Right renal cortex interstitium (tissue), 3 donors: ENCODE results near the gene ARL2BP. TPM values are rescaled to one million over a fixed set of nuclear protein-coding genes. Genes with fewer than 3 reads are reported as not detected.
"Not testable (repeated sequence)": the region's sequence is repeated elsewhere in the genome, so short reads cannot be mapped to it uniquely, and the experiment has no call there.

ENCODE experiments used
- DNase-seq, 3 donors: peaks; one replicate each; pipeline ENCODE4 v3.0.0-alpha.2; 2013; ENCODE audit warnings: low read depth in 3 of 3, low spot score in 2 of 3
- polyA plus RNA-seq, 3 donors: library from polyadenylated mRNA; unstranded; fragments of 120-200 nt; gene quantifications; one replicate each; pipeline ENCODE4 v1.2.1, GENCODE V29; 2013; ENCODE audit not compliant: insufficient read length in 3 of 3

The ARL2BP gene
- polyA plus RNA-seq, 3 donors = 76.7 to 82.2 (median 78.3) TPM

DNA sequence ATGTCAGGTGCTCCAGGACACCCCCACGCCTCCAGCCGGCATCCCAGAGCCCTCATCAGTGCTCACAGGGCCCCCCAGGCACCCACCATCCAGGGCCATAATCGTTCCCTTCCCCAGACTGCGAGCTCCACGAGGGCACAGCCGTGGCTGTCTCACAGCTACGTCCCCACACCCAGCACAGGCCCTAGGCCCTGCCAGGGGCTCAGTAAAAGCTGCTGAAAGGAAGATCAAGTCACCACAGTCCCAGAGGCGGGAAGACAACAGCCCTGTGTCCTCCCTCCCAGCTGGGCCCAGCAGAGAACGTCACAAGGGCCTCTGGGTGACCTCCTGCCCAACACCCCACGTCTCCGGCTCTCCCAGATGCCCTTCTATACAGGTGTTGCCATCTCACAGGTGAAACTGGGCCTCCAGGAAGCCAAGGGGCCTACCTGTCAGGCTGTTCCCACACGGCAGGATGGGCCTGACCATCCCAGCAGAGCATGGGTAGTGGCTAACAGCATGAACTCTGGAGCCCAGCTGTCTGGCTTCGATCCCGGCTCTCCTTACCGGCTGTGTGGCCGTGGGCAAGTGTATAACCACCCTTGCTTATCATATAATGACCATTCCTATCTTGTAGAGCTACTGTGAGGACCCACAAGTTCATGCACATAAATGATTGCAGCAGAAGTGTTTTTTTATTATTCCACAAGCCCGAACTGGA lies 17.9 kb downstream of the ARL2BP start:
- no peak for DNase-seq

DNA sequence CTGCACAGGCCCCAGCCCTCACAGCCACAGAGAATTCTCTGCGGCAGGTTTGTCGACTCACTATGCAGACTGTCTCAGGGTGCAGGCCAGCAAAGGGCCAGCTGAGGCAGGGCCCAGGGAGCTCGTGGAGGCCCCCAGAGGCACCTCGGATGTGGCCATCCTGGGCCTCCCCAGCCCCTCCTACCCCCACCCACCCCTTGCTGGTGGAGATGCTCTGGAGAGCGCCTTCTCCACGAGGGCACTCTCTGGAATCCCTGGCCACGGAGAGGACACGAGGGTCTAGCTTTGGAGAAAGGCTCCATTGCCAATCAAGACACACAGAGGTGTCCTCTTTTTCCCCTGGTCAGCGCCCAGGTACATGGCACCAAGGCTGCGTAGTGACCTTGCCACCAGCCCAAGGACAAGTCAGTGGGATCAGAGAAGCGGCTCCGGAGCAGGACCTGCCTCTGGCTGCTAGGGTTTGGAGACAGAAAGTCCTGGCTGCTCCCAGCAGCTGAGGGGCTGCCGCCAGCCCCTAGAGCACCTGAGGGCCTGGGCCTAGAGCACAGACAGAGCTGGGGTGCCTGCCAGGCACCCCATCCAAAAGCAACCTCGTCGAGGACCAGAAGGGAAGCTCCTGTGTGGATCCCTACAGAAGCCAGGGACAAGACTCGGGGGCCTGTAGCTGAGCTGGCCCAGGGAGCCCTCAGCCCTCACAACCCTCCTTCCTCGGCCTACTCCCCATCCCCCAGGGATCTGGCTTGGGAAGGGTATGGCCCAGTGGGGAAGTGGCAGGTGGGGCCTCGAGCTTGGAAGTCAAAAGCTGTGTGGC lies 18.7 kb downstream of the ARL2BP start:
- DNase-seq = no peak

DNA sequence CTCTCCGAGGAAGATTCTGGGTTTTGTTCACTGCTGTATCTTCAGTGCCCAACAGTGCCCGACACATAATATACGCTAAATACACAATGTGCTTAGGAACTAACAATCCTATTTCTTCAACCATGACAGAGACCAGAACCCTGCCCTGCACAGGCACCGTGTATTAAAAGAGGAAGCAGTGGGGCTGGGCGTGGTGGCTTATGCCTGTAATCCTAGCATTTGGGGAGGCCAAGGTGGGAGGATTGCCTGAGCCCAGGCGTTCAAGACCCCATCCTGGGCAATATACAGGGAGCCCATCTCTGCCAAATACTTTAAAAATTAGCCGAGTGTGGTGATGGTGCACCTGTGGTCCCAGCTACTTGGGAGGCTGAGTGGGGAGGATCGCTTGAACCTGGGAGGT lies 19.3 kb downstream of the ARL2BP start:
- DNase-seq = no peak

DNA sequence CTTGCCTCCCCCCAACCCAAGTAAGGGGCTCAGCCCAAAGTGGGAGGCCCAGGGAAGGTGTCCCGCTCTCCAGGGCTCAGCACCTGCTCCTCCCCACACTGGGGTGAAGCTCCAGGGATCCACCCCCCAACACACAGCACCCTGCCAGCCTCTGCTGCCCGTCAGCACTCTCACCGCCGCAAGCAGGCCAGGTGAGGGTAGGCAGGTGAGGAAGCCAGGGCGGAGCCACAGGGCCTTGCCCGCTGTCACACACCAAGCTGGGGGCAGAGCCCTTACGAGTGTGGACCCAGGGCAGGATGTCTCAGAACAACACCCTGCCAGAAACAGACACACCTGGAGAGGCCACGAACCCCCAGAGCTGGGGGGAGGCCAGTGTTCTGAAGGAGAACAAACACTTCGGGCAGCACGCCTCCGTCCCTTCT lies 19.9 kb downstream of the ARL2BP start:
- DNase-seq = no peak

DNA sequence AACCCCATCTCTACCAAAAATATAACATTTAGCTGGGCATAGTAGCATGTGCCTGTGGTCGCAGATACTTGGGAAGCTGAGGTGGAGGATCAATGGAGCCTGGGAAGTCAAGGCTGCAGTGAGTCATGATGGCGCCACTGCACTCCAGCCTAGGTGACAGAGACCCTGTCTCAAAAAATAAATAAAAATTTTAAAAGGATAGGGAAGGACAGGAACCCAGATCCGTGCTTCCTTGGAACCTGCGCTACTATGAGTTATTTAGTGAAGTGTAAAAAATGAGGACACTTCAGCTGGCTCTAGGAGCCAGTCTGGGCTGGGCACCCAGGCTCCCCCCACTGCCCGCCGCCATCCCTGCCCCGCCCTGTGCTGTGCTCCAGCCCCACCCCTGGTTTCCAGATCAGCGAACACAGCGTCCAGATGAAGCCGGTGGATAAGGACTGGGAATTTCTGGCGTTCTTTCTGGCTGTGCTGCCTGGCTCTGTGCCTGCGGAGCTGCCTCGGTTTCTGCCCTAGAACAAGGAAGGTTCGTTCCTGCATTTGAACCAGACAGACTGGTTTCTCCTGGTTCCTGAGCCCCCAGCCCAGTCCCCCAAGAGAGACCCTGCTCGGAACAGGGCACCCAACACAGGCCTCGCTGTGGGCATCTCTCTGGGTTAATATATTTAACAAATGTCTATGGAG lies 20.9 kb downstream of the ARL2BP start:
- peak in 1 of 3 donors; percentile 51 for DNase-seq

DNA sequence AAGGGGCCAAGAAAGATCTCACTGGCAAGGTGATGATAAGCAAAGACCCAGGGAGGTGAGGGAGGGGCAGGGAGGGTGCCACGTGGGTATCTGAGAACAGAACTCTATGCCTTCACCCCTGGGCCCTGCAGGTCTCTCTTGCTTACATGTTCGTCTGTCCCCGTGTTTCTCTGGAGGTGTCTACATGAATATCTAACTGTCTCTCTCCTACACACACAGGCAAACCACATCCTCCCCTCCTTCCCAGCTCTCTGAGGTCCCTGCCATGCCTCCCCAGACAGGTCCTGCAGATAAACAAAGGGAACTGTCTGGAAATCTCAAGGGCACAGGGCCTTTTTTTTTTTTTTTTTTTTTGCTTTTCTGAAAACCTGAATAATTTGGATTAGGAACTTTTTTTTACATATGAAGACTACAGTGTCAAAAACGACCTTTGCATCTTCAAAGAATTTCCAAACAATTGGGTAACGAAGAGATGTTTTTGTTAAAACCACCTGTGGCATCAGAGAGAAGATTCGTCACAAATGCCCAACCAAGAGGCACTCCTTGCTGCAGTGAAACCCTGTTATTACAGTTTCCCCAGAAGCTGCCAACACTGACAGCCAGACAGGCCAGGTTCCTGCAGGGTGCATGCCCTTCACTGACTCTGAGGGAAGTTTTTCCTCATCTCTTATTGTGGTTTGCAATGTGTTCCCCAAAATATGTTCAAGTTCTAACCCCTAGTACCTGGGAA lies 21.6 kb downstream of the ARL2BP start:
- DNase-seq = no peak

DNA sequence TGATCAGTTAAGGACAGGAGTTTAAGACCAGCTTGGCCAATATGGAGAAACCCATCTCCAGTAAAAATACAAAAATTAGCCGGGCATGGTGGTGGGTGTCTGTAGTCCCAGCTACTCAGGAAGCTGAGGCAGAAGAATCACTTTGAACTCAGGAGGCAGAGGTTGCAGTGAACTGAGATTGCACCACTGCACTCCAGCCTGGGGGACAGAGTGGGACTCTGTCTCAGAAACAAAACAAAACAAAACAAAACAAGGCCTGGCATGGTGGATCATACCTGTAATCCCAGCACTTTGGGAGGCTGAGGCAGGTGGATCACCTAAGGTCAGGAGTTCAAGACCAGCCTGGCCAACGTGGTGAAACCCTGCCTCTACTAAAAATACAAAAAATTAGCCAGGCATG lies 22.3 kb downstream of the ARL2BP start:
- not testable (repeated sequence) for DNase-seq

DNA sequence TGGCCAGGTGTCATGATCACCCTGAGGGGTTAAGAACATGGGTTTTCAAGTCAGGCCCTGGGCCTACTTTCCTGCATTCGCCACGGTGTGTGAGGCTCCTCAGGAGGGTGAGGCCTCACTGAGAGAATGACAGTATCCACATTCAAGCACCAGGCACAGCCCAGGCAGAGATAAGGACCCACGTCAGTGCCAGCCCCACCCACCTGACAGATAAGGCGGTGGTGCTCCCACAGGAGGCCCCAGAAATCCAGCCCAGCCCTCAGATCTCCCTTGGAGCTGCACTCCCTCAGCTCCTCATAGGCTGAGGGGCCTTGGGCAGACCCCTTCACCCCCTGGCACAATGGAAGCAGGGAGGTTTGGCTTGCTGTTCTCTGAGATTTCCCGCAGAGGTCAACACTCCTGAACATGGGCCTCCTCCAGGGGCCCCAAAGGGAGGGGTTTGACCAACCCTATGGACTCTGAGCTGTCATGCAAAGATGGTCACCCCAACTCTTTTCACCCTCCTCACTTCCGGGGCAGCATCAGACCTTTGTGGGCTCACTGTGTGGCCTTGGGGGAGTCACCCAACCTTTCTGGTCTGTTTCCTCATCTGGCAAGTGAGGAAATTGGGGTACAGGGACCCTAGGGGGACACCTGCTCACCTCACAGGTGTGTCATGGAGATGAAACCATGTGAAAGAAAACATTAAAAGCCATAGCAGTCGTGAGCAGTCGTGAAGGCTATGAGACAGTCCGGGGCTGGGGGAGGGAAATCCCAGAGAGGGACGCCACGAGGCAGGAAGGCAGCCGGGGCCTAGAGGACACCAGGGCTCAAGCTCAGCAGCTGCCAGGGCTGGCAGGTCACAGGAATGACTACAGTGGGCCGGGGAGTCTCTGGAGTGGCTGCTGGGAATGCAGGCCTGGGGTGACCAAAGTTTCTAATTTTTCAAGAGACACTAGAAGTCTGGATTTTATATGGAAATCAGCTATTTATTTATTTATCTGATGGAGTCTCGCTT lies 24.0 kb downstream of the ARL2BP start:
- DNase-seq = no peak

DNA sequence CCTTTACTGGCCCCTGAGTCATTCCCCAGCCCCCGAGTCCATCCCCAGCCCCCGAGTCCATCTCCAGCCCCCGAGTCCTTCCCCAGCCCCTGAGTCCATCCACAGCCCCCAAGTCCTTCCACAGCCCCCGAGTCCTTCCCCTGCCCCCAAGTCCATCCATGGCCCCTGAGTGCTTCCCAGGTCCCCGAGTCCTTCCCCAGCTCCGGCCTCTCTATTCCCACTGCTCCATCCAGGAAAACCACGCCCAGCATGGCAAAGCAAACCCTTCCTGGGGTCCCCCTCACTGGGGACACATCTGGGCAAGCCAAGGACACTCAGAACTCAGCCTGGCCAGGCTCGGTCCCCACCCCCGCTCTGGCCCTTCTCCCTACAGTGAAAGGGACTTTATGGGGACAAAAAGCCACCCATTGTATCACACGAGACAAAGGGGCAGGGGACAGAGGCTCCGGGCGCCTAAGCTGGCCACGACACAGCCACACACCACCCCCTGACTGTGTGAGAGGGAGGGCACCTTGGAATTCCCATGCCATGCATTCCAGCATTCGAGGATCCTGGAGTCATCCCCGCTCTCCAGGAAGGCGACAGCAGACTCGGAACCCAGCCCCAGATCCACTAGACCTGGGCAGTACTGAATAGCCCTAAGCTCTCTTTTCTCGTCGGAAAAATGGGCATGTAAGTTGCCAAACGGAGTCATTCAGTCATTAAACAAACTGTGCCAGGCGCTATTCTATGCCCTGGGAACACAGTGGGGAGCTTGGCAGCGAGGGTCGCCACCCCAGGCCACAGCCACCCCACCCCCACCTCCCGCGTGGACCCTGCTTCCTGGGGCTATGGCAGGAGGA lies 25.4 kb downstream of the ARL2BP start:
- DNase-seq = no peak

DNA sequence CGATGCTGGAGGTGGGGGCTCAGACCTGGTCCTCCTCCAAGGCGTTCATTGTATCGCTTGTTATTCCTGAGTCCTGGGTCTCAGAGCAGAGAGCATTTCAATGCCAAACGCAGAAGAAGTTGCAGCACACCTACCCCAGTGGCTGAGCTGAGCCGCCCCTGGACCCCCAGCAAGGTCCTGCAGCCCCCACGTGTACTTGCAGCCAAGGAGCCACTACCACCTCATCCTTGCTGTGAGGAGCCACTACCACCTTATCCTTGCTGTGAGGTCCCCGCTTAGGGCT lies 25.9 kb downstream of the ARL2BP start:
- DNase-seq = no peak

DNA sequence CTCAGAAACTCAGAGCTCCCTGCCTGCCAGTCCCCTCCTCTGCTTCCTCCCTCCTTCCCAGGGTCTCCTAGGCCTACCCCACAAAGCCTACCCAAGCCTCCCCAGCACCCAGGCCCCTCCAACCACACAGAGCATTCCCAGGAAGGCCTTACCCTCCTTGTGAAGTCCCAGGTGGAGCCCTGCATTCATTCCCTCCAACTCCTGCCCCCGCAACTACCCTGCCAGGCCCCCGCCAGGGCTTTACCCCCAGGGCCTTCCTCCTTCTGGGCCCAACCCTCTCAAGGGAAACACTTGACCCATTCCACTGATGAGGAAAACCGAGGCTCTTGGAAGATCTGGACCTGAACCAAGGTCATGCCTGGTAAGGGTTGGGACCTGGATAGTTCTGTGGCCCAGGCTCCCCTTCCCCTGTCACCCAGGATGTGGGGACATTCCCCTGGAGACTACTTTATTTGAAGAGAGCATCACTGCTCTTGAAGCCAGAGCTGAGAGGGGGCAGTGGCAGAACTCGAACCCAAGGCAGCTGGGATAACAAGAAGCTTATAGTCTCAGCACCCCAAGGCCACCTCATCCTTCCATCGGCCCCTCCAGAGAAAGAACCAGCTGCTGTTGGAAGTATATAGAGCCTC lies 26.9 kb downstream of the ARL2BP start:
- DNase-seq = no peak

DNA sequence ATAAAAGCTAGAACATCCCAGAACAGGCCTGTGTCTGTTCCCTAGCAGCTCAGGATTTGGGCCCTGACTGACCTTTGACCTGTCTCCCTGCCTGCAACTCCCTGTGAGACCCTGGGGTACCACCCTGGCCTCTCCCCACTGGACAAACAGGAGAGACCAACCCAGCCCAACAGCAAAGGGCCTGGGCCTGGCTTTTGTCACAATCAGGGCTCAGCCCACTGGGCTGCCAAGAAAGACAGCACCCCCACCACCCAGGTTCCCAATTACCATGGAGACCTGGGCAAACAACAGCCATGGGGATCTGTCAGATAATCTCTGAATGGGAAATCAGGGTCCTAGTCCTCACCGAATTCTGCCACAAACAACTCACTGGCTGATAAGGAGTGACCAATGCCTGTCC lies 28.3 kb downstream of the ARL2BP start:
- DNase-seq = no peak

DNA sequence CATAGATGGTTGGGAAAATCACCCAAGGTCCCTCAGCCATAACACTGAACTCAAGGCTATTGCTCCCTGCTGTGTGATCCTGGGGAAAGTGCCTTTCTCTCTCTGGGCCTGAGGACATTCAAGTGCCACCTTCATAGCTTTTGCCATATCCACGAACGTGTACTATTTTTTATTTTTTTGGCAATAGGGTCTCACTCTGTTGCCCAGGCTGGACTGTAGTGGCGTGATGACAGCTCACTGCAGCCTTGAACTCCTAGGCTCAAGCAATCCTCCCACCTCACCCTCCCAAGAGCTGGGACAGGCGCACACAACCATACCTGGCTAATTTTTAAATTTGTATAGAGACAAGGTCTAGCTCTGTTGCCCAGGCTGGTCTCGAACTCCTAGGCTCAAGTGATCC lies 28.8 kb downstream of the ARL2BP start:
- no peak for DNase-seq

DNA sequence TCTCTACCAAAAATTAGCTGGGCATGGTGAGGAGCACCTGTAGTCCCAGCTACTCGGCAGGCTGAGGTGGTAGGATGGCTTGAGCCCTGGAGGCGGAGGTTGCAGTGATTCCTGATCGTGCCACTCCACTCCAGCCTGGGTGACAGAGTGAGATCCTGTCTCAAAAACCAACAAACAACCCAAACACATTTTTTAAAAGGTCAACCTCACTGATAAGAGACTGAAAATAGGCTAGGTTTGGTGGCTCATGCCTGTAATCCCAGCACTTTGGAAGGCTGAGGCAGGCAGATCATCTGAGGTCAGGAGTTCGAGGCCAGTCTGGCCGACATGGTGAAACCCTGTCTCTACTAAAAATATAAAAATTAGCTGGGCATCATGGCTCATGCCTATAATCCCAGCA lies 30.9 kb downstream of the ARL2BP start:
- DNase-seq = not testable (repeated sequence)

DNA sequence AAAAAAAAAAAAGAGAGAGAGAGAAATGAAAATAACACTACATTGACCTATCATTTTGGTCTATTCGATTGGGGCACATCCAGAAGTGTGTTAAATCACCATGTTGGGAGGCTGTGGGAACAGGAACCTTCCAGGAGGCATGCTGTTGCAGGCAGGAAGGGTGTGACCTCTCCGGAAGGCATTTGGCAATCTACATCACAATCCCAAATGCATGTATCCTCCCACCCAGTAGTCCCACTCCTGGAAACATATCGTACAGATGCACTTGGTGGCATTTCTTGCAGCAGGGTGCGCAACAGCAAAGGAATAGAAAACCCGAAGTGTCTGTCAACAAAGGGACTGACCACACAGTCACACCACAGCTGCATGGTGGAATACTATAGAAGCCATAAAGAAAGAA lies 31.5 kb downstream of the ARL2BP start:
- no peak for DNase-seq

DNA sequence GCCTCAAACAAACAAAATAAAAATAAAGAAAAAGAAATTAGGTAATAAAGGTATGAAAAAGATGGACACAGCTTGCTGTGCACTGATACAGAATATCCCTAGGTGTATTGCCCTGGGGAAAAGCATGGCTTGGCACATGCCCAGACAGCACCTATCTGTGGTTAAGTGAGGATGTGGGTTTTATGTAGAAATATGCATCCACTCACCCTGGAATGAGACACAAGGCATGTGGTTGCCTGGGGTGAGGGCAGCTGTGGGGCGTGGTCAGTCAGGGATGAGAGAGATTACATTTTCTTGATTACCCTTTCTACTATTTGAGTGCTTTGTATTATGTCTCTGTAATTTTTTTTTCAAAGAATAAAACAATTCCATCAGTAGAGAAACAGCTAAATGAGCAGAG lies 32.5 kb downstream of the ARL2BP start:
- no peak for DNase-seq

DNA sequence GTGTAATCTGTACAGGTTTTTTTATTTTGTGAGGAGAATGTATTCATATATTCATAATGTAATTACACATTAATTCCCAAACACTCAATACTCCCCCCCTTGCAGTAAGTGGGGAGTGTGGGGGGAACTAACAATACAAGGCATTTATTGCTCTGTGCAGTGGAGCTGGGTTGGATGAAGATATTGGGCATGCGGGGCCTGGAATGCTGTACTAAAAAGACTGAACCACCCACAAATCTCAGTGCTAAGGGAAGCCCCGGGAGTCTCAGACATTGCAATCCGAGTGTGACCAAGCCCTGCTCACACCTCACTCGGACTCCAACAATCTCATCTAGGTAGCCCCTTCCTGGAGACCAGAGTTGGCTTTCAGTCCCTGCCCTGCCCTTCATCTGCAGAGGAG lies 33.4 kb downstream of the ARL2BP start:
- no peak for DNase-seq

DNA sequence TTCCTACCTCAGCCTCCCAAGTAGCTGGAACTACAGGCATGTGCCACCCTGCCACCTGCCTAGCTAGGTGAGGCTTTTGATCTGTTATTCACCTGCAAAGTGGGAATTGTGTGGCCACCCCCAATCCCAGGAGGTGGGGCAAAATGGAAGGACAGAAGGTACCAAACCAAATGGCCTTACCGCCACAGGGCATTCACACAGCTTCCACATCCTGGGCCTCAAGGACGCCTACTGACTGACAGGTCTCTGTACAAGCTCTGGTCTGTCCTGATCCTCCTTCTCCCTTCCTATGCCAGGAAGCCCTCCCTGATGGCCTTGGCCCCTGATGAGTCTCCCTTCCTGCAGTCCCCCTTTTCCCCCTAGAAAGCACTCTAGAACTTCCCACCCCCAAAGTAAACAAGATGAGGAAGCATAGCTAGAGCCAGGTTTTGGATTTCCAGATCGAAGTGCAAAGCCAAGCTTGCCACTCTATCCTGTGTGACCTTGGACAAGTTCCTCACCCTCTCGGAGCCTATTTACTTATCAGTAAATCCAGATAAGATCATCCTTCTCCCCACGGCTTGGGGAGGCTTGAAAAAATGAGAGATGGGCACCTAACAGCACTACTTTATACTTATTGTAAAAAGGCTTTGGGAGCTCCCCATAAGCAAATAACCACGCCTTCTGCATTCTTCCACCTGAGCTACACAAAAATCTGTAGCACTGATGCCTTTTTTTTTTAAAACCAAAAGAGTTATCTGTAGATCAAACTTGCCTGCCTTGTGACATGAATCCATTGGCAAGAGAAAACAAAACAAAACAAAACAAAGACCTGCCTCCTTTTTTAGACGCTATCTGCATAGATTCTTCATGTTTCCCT lies 35.0 kb downstream of the ARL2BP start:
- DNase-seq = no peak
